Hair follicular keratinocyte (primary cell): Measurements from ENCODE around the gene ULK2. TPM values are rescaled to one million over a fixed set of nuclear protein-coding genes. Genes with fewer than 3 reads are reported as not detected.

ENCODE experiments used
- total RNA-seq: library from RNA; depleted of rRNA; stranded (reverse); fragments of >200 nt; gene quantifications from 2 replicates; pipeline ENCODE4 v1.2.3, GENCODE V29; 2015

The ULK2 gene
- 9.3 and 16.6 TPM in 2 replicates for total RNA-seq

GRCh38 chr17:19867329-19868078 lies at the start of gene ULK2:
TSS of gene ULK2 (minus strand) at chr17:19867936. CDS start at chr17:19867417, 519 bp downstream.

GRCh38 chr17:19747829-19748806 lies 119.6 kb downstream of the ULK2 start, which contains the start of gene ALDH3A1:
TSS of gene ALDH3A1 (minus strand) at chr17:19748298. CDS start at chr17:19745129, 3,169 bp downstream.

Other genes starting within 250 kb of the ULK2 start
- gene ALDH3A2, start 219.2 kb downstream of the ULK2 start, total RNA-seq = 74.2 and 74.6 TPM in 2 replicates
- gene SLC47A2, start 151.4 kb downstream of the ULK2 start, total RNA-seq = 0.23 TPM in 1 of 2 replicates, not detected in the other
- 1.6 and 1.9 TPM in 2 replicates for gene ALDH3A1, start 119.6 kb downstream of the ULK2 start, total RNA-seq
- gene AKAP10, start 109.9 kb upstream of the ULK2 start, total RNA-seq = 10.9 and 14.4 TPM in 2 replicates
- 47.3 and 64.3 TPM in 2 replicates for gene SPECC1, start 141.4 kb upstream of the ULK2 start, total RNA-seq